AG08395 (cell line): Measurements from ENCODE around the gene EIF4EBP3.
A peak's percentile ranks its signal among the peaks of the same experiment; 100 is the strongest.

ENCODE experiments used
- DNase-seq: peaks from one replicate; pipeline ENCODE4 v3.0.0; 2012; ENCODE audit warnings: mixed read lengths, low spot score

EIF4EBP3 gene

DNA sequence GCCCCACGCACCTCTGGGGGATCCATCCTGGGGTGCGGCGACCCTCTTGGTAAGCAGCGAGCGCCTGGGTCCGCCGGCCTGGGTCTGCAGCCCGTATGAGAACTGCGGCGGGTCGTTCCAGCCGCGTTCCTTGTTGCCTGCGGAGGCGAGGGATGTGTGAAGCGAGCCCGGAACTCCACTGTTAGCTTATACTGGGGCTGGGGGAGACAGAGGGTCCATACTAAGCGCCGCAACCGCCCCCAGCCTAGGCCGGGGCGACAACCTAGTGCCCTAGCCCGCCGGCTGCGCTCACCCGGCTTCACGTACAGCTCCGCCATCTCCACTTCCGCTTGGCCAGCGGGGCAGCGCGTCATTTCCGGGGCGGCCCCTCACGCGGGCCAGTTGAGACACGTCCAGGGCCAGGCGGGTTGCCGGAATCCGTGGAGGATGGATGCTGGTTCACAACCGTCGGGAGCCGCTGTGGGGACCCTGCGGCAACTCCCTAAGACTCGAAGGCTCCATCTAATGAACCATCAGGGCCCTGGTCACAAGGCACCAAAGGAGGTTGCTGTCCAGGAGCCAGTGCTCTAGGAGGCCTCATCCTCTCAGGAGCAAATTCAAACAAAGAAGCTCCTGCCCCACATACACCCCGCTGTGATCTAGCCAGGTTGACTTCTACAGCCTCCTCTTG lies 9.8 kb downstream of the EIF4EBP3 start, which contains the start of gene SRA1:
Gene SRA1 (minus strand): TSS at position 338 of the 670 bp plus-strand sequence. CDS start 21 bp downstream, at position 317.
- DNase-seq, result peak; percentile 93

DNA sequence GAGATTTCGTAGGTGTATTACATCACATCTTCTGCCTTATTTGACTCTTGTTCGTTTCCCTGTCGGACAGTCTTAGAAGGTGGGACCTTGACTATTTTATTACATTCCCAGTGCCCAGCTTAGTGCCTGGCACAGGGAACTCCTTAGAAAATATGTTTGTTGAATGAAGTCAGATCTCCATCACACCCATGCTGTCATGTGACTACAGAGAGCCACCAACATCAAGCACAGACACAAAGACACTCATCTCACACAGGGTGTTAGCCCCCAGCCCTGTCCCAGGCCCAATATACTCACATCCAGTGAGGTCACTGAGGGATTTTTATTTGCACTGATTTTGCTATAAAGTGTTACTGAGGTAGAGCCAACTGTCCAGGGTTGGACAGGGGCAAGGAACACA lies 10.5 kb downstream of the EIF4EBP3 start:
- DNase-seq, result no peak

DNA sequence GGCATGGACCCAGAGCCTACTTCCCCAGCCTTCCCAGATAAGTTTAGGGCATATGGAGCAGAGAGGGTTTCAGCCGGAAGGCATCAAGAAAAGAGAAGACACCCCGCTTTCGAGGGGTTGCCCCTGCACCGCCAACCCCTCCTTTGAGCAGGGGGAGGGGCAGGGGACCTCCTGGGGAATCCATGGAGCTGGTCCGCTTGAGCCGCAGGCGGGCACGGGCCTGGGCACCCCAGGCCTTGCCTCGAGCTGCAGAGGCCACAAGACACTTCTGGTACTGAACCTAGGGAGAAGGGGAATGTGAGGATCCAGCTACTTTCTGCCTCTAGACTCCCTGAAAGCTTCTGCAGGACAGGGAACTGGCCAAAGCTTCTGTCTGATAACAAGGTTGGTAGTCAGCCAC lies 11.1 kb downstream of the EIF4EBP3 start:
- DNase-seq, result no peak

DNA sequence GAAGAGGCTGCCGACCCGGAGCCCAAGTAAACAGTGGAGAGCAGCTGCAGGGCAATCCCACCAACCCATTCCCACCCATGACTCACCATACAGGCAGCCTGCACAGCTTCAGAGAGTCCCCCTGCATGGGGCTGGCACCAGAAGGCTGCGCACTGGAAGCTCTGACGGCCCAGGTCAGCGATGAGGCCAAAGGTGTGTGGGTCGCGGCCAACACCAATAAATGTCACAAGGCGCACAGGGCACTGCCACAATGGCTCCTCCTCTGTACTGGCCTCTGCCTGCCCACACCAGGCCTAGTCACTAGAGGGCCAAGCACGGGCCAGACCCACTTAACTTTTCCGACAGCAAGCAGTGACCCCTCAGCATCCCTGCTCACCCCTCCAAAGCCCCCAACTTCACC lies 12.8 kb downstream of the EIF4EBP3 start:
- no peak for DNase-seq

DNA sequence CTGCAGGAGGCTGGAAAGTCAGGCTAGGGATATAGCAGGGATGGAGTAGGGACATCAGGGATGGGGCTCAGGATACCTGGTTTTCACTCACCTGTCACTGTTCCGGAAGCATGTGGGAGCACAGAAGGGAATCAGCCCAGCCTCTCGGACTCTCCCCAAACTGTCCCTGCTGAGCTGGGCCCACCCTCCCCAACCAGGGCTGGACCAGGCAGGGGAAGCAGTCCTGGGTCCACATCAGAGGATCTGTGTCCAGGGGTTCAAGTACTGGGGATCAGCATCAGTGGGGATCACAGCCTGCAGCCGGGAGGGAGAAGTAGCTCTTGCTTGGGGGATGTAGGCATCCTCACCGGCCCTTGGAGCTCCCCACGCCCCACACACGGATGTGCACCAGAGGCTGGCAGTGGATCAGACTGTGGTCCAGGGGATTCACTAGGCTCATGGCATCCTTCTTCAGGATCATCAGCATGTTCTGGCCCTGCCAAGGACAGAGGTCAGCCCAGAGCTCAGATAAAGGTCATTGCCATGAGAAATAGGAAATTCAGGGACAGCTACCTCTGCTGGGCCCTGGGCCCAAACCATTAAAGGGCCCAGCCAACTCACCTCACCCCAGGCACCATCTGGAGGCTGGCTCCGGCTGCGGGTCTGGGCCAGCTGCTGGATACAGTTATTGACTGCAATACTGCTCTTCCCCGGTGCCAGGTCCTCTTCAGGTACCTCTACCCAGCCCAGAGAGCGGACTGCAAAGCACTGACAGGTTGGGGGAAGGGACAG lies 14.5 kb downstream of the EIF4EBP3 start:
- no peak for DNase-seq

DNA sequence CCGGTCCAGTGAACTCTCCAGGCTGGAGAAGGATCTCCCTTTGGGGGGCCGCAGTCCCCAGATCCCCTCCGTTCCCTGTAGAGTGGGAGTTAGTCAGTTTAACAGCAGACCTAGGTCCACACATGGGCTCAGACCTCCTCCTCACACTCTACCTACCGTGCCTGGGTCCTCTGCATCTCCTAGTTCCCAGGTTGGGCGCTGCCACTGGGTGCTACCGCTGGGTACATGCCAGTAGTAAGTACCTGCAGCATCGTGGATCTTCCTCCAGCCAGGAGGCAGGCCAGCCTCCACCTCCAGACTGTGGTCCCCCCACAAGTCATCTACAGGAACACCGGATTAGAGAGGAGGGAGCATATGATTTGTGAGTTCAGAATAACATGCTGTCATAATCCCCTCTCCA lies 16.1 kb downstream of the EIF4EBP3 start:
- no peak for DNase-seq

DNA sequence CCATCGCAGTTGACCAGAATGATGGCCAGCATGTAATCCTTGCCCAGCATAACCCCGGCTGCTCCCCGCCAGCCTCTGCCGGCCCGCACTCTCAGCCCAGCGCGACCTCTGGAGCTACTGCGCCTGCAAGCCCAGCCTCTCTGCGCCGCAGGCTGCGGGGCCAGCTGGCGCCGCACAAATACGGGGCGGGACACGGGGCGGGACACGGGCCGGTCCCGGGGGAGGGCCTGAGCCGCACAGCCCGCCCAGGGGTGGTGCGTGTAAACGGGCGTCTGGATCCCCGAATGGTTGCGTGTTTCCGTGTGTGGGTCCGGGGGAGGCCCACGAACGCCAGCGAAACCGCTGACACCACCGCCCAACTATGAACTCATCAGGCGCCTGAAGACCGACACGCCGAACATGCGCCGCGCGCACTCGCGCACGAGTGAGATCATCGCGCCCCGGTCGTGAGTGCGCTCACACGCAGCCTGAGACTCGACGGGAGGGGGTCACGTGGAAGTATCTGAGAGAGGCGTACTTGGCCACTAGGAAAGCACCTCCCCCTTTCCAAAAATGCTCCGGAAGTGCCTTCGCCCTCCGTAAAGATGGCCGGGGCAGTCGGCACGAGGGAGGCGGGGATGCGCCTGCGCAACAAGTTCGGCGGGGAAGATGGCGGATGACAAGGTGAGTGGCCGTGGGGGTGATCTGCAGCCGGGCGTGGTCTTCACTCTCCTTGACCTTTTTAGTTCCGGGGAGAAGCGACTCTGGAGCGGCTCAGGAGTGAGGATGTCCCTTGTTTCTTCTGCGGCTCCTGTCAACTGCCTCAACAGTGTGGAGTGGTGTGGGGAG lies 16.9 kb downstream of the EIF4EBP3 start, which contains the start of the genes APBB3 and SLC35A4:
Gene APBB3 (minus strand): TSS at position 403 of the 828 bp plus-strand sequence. CDS start 353 bp downstream, at position 50.
Gene SLC35A4 (plus strand): TSS at position 633 of the 828 bp plus-strand sequence. CDS start 2,342 bp downstream, outside the sequence.
- DNase-seq, result peak; percentile 98

DNA sequence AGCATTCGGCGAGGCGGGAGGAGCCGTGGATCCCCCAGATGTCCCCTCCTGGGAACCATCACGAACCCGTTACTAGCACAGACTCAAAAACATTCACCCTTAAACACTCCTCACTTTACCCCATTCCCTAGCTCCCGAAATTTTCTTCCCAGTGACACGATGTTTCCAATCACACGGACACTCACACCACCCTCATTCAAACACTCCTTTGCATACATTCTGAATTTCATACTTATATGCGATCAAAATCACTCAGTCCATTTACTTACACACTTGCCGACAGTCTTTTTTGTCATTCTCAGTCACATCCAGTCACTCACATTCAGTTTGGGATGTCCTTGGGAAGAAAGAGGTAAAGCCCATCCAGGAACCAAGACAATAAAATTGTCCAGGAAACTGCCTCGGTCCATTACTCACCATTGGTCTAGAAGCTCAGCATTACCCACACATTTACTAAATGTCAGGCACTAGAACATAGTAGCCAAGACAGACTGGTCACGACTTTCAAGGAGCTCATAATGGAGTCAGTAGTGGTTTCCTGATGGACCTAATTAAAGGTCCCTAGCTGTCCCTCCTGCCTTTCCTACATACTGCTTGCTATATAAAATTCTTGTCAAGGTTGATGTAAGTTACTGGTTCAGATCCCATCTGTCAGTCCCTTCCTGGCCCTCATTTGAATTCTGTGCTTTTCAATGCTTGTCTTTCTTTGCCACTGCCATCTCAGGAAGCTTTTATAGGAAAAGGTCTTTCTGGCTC lies 17.7 kb downstream of the EIF4EBP3 start:
- DNase-seq, result no peak

DNA sequence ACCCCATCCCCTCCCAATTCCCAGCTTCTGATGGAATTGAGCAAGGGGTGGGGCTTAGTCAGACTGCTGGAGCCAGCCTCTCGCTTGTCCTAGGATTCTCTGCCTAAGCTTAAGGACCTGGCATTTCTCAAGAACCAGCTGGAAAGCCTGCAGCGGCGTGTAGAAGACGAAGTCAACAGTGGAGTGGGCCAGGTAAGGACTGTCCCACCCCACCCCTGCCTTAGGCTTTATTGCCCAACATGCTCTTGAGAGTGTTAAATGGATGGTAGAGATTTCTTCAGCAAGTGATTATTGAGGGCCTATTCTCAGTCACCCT lies 18.3 kb downstream of the EIF4EBP3 start:
- DNase-seq, result no peak

DNA sequence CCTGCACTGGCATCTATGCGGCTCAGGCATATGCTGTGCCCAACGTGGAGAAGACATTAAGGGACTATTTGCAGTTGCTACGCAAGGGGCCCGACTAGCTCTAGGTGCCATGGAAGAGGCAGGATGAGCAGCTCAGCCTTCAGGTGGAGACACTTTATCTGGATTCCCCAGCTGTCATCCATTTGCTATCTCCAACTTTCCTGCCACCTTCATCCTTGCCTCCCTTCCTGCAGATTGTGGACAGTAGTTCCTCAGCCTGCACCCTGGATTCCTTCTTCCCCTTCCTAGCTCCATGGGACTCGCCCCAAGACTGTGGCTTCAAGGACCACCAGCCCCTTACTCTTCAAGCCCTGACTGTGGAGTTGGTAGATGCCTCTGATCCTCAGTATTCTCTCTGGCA lies 19.2 kb downstream of the EIF4EBP3 start:
- DNase-seq, result no peak

DNA sequence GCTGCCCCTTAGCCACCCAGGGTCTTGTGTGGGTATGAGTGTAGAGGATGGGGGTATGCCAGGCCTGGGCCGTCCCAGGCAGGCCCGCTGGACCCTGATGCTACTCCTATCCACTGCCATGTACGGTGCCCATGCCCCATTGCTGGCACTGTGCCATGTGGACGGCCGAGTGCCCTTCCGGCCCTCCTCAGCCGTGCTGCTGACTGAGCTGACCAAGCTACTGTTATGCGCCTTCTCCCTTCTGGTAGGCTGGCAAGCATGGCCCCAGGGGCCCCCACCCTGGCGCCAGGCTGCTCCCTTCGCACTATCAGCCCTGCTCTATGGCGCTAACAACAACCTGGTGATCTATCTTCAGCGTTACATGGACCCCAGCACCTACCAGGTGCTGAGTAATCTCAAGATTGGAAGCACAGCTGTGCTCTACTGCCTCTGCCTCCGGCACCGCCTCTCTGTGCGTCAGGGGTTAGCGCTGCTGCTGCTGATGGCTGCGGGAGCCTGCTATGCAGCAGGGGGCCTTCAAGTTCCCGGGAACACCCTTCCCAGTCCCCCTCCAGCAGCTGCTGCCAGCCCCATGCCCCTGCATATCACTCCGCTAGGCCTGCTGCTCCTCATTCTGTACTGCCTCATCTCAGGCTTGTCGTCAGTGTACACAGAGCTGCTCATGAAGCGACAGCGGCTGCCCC lies 19.8 kb downstream of the EIF4EBP3 start:
- DNase-seq, result no peak

DNA sequence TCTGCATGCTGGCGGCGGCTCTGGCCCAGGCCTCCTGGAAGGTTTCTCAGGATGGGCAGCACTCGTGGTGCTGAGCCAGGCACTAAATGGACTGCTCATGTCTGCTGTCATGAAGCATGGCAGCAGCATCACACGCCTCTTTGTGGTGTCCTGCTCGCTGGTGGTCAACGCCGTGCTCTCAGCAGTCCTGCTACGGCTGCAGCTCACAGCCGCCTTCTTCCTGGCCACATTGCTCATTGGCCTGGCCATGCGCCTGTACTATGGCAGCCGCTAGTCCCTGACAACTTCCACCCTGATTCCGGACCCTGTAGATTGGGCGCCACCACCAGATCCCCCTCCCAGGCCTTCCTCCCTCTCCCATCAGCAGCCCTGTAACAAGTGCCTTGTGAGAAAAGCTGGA lies 20.4 kb downstream of the EIF4EBP3 start:
- no peak for DNase-seq

DNA sequence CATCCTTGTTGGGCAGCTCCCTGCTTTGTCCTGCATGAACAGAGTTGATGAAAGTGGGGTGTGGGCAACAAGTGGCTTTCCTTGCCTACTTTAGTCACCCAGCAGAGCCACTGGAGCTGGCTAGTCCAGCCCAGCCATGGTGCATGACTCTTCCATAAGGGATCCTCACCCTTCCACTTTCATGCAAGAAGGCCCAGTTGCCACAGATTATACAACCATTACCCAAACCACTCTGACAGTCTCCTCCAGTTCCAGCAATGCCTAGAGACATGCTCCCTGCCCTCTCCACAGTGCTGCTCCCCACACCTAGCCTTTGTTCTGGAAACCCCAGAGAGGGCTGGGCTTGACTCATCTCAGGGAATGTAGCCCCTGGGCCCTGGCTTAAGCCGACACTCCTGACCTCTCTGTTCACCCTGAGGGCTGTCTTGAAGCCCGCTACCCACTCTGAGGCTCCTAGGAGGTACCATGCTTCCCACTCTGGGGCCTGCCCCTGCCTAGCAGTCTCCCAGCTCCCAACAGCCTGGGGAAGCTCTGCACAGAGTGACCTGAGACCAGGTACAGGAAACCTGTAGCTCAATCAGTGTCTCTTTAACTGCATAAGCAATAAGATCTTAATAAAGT lies 21.1 kb downstream of the EIF4EBP3 start:
- DNase-seq, result no peak

DNA sequence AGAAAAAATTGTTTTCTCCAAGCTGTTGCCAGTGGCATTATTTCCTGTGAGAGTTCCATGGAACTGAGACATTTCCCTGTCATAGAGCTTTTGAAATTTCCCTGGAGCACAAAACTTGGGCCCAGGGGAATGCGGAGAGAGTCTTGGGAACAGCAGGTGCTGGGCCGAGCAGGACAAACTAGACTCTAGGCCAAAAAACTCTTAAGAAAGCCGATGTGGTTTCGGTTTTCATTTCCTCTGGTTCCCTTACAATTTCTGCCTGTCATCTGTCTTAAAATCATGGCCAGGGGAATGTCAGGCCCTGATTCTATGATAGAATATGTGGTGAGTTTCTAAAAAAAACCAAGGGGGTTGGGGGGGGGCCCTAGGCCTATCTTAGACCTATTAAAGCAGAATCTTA lies 21.7 kb downstream of the EIF4EBP3 start:
- no peak for DNase-seq

DNA sequence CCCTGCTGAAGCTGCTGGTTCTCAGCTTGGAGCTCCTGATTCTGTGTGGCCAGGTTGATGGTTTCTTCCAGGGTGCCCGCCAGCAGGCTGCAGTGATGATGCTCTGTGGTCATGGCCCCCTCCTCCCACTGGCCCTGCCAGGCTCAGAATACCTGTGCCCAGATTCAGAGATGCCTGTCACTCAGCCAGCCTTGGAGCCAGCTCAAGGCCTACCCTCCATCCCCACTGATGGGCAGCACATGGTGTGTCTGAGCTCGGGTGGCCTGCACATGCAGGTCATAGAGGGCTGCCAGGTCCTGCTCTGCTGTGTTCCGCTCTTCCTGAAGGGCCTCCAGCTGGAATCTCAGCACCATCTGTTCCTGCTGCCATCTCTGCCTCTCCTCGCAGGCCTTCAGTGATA lies 22.6 kb downstream of the EIF4EBP3 start:
- DNase-seq, result no peak

DNA sequence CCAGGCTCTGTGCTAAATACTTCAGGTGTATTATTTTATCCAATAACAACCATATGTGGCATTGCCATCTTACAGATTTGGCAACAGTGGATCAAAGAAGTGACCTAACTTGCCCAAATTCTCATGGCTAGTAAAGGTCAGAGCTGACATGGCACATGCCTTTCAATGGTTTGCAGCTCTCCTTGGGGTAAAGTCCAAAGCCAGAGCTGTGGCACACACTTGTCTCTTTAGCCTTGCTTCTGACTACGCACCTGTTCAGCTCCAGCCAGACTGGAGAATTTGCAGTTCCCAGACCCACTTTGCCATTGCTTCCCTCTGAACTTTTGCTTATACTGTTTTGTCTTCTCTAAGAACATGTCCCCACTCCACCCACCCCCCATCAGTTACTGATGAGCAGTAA lies 23.0 kb downstream of the EIF4EBP3 start:
- DNase-seq, result no peak

DNA sequence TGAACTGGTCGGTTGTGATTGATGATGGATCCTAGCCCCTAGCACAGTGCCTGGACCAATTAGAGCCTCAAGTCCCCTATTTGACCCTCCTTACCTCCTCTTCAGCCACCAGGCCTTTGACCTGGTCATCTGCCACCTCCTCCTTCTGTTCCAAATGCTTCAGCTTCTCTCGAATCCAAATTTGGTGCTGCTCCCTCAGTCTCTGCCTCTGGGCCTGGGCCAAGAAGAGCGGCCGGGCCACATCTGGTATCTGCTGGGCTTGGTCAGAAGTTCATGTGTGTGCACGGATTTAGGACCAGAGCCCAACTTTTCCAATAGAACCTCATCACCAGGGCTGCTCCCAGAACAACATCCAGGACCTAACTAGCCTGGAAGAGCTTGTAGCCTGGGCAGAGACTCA lies 23.6 kb downstream of the EIF4EBP3 start:
- DNase-seq, result no peak

DNA sequence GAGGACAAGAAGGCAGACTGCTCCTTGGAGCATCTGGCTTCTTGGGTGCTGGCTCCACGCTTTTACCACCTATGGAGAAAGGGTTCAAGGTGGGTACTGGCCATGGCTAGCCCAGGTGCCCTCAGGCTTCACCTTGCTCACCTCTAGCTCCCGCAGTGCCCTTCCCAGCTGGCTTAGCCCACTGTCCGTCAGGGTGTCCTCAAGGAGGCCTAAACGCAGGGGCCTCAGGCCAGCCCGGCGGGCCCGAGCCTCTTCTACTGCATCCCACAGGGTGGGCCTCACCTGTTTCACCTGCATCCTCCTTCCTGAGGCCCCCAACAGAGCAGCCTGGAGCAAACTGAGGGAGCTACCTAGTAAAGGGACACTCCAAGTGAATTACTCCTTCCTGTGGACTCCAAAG lies 26.2 kb downstream of the EIF4EBP3 start:
- no peak for DNase-seq

DNA sequence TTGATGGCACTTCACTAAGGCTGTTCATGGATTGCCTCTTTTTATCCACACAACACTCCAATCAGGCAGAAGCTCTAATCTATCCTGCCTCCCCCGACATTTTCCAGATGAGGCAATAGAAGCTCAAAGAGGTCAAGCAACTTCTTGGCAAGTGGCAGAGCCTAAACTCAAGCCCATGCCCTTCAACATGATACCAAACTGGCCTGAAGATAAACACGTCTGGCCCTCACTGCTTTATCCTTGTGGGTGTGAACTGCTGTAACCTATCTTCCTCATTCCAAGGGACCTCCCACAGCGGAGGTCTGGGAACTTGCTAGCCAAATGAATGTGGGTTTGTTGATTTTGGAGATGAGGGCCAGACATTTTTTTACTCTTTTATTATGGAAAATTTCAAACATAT lies 26.7 kb downstream of the EIF4EBP3 start:
- no peak for DNase-seq

DNA sequence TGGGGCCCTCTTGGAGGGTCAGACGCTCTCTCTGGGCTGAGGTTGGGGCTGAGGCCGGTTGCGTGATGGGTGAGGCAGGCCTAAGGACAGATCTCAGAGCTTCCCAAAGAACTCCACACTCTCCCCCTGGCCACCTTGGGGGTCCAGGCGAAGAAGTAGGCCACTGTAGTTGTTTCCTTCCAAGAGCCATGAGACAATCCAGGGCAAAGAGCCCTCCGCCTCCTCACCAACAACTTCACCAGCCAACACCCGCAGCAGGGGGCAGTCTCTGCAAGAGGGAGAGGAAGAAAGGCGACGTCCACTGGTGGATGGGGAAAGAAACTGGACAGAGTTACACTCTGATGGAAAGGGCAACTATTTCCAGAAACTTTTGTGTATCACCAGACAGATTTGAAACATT lies 27.8 kb downstream of the EIF4EBP3 start:
- peak; percentile 63 for DNase-seq

DNA sequence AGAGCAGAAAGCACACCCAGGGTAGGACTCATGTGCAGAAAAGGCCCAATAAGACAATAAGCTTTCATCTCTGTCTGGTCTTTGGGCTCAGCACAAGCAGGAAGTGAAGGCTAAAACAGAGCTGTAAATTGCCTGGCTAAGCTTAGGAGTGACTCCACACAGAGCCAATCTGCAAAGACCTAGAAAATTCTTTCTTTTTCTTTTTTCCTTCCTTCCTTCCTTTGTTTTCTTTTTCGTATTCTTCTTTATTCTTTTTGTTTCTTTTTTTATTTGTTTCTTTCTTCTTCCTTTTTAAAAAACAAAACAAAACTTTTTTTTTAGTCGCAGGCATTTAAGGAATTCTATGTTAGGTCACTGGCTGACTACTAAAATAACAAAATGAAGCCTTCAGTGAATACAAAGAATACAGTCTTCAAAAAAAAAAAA lies 29.3 kb downstream of the EIF4EBP3 start:
- no peak for DNase-seq
